Stimulated activated CD4-positive, alpha-beta T cell treated with anti-CD3 and anti-CD28 coated beads, Interleukin-15, amount 100 ng/mL, for 1 hour (primary cell): ENCODE measurements around the gene NATD1.
"Not testable (repeated sequence)": the region's sequence is repeated elsewhere in the genome, so short reads cannot be mapped to it uniquely, and the experiment has no call there.

Source experiments
- DNase-seq, 2 donors: peaks; one replicate each; pipeline ENCODE4 v3.0.0-alpha.2; 2020; ENCODE audit warnings: low read depth in 1 of 2, low spot score in 1 of 2

The NATD1 gene

DNA sequence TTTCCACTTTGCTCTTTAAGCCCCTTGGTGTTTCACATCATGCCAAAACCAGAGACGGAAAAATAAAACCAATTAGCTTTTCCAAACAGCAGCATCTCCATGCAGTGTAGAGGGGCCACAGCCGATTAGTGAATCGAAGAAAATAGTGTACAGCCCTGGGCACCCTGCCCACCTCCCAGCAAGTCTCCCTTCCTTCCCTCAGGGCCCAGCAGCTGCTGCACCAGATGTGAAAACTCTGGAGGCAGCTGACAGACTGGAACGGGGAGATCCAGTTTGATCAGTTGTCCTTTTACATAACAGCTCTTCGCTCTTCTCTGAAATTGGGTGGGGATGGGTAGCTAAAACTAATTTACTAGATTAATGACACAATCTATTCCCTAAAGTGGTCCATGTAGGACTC lies 58.5 kb downstream of the NATD1 start:
- DNase-seq, result no peak

- no peak for DNase-seq
These were observed 59.0 kb downstream of the NATD1 start for GRCh38 chr17:21194226-21194625.

DNA sequence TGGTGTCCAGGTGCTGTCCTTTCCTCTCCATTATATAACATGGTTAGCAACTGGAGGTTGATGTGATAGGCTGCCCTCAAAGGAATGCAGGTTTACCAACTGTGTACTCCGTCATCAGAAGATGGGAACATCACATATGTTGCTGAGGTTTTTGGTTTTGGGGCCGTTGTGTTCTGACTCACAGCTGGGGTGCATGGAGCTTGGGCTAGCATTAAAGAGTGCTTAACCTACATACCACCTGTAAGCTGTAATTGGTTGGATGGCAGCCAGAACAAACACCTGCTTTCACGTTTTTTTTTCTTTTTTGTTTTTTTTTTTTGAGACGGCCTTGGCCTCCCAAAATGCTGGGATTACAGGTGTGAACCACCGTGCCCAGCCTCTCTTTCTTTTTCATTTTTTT lies 60.2 kb downstream of the NATD1 start:
- DNase-seq, result no peak

DNA sequence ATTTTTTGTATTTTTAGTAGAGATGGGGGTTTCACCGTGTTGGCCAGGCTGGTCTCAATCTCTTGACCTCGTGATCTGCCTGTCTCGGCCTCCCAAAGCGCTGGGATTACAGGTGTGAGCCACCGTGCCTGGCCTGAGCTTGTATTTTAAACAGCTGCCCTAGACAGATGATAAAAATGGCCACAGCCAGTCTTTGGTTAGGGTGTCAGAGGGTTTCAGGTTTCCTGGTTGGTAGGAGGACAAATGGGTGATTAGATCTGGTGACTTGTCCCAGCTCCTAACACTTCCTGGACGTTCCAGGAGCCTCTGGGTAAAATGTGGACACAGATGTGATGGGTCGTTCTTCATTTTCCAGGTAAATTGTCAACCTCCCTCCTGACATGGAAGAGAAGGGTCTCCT lies 60.8 kb downstream of the NATD1 start:
- DNase-seq, result not testable (repeated sequence)

DNA sequence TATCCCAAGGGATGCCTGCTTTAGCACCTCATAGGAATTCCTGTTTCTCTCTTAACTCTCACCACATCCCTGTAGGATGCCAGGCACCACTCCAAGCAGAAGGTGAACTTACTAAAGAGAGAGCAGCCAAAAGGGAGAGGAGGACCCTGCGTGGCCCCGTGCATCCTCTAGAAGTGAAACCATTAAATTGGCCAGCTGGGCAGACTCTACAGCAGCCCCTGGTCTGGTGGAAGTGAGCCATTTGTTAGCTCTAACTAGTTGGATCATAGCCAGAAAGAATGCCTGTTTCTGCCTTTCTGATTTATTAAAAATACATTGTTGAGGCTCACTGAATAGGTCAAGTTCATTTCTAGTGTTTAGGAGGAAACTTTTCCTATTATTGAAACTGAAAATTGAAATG lies 61.5 kb downstream of the NATD1 start:
- no peak for DNase-seq

DNA sequence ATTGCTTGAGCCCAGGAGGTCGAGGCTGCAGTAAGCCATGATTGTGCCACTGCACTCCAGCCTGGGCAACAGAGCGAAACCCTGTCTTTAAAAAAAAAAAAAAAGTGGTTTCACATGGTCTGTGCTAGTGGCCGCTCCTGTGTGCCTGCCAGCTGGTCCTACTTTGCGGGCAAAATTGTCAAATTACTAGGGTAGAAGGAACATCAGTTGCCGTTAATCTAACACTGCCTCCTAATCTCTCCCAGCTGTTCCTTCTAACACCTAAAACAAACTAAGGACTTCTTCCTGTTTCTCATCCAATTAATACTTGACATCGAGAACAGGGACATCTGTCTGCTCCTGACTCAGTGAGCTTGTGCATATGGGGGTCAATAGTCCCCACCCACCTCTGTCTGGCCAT lies 63.1 kb downstream of the NATD1 start:
- no peak for DNase-seq

DNA sequence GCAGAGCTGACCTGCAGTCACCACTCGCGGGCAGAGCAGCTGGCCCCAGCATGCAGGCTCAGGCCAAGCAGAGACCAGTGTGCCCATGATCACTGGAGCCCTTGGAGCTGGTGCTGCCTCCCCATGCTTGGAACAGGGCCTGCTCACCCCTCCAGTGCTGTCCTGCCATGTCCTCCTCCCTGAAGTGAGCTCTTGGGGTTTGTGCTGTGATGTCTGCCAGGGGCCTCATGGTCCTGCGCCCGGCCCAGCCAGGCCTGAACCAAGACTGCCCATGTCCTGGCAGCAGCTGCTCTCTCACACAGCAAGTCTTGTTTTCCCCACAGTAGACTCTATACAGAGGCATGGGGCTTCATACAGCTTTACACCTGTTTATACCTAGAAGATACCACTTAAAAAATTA lies 63.8 kb downstream of the NATD1 start:
- DNase-seq, result no peak
